Measurements from ENCODE around the gene OPALIN. TPM values are rescaled to one million over a fixed set of nuclear protein-coding genes. Genes with fewer than 3 reads are reported as not detected.

Gene OPALIN
- total and polyA plus RNA-seq, 2 donors (not counting 1 experiment from before 2014, with no cell fraction given): not detected

- WGBS (ENCODE audit: insufficient coverage): 88% methylated on average over 1 of the region's 4 CpGs
- Histone ChIP-seq H3K36me3 (replicated peaks in 1 of 2; ENCODE audit: control extremely low read depth in 1 of 2, control insufficient read depth in 1 of 2, extremely low read depth in 1 of 2, insufficient read depth in 2 of 2, low read length in 1 of 2) (no peaks in the 10 kb centered on the region), H3K9ac (ENCODE audit: low read length) (no peak overlapping the region), H3K4me1 (ENCODE audit: control insufficient read depth in 2 of 2, insufficient read depth in 2 of 2, low read length in 2 of 2) (peaks cover 4 to 10% of the 10 kb centered on the region in 2 donors), H3K4me2 (replicated peaks; ENCODE audit: low read depth, low read length, poor library complexity, severe bottlenecking) (no peak overlapping the region), H3K27me3 (replicated peaks in 1 of 4; ENCODE audit: control extremely low read depth in 1 of 4, control insufficient read depth in 3 of 4, insufficient read depth in 4 of 4, low read length in 3 of 4) (no peaks in the 10 kb centered on the region), H2AFZ (ENCODE audit: insufficient read depth, low read depth, low read length, poor library complexity, severe bottlenecking) (no peak overlapping the region), H3K27ac (ENCODE audit: low read length in 2 of 2) (no peak overlapping the region), H3K79me2 (ENCODE audit: control insufficient read depth, insufficient read depth, low read length) (no peaks in the 10 kb centered on the region), H3K4me3 (ENCODE audit: control extremely low read depth in 1 of 5, extremely low read depth in 1 of 5, insufficient read depth in 1 of 5, low read depth in 2 of 5, low read length in 4 of 5) (no peak overlapping the region), H4K20me1 (ENCODE audit: control insufficient read depth, insufficient read depth, low read length, poor library complexity, severe bottlenecking) (no peaks in the 10 kb centered on the region), H3K9me3 (ENCODE audit: control extremely low read depth in 1 of 3, control insufficient read depth in 2 of 3, insufficient read depth in 1 of 3, low read length in 2 of 3) (peaks cover 0 to 6% (median 5%) of the 10 kb centered on the region in 3 donors)
- POLR2A ChIA-PET: no interaction called here
- Mint-ChIP-seq H3K9me3 (ENCODE audit: insufficient read depth) (no peaks in the 10 kb centered on the region), H3K4me3 (no peak overlapping the region), H3K4me1 (peaks cover 10% of the 10 kb centered on the region), H3K27ac (no peak overlapping the region), H3K27me3 (no peaks in the 10 kb centered on the region)
- intact Hi-C loops (cut with micrococcal nuclease): no loop called here
- CTCF ChIA-PET: interaction anchor here (0.6 to 9.3 kb wide), 6 partner anchors 8 to 325 kb away, joined by 3 to 107 read pairs (median 7); no protein-coding TSS in a partner anchor
- no peak for ATAC-seq (ENCODE audit: low read depth)
- DNase-seq: no peak
- TF ChIP-seq CTCF (IDR thresholded peaks at IDR 0.05) (no peak), EZH2 (IDR thresholded peaks at IDR 0.05; ENCODE audit: borderline replicate concordance, insufficient read depth, low read depth, low read length, poor library complexity, severe bottlenecking) (no peak)
Measured at GRCh38 chr10:96342402-96342801, 16.4 kb downstream of the OPALIN start.

GRCh38 chr10:96341219-96342182, 17.3 kb downstream of the OPALIN start:
- WGBS (ENCODE audit: insufficient coverage): 93% methylated on average over 3 of the region's 5 CpGs
- POLR2A ChIA-PET: no interaction called here
- no peak for TF ChIP-seq CTCF (IDR thresholded peaks at IDR 0.05)
- no peak for TF ChIP-seq EZH2 (IDR thresholded peaks at IDR 0.05; ENCODE audit: borderline replicate concordance, insufficient read depth, low read depth, low read length, poor library complexity, severe bottlenecking)

More at GRCh38 chr10:96341219-96342182, 17.3 kb downstream of the OPALIN start:
- H3K9me3 Mint-ChIP-seq (ENCODE audit: insufficient read depth): no peaks in the 10 kb centered on the region
- no peaks in the 10 kb centered on the region for H4K20me1 ChIP-seq (ENCODE audit: control insufficient read depth, insufficient read depth, low read length, poor library complexity, severe bottlenecking)
- no peak overlapping the region for H3K27ac Mint-ChIP-seq
- H3K9me3 ChIP-seq (ENCODE audit: control extremely low read depth in 1 of 3, control insufficient read depth in 2 of 3, insufficient read depth in 1 of 3, low read length in 2 of 3): peaks cover 0 to 5% (median 0%) of the 10 kb centered on the region in 3 donors
- H3K79me2 ChIP-seq (ENCODE audit: control insufficient read depth, insufficient read depth, low read length): no peaks in the 10 kb centered on the region
- H3K9ac ChIP-seq (ENCODE audit: low read length): no peak overlapping the region
- intact Hi-C loops (cut with micrococcal nuclease): no loop called here
- H2AFZ ChIP-seq (ENCODE audit: insufficient read depth, low read depth, low read length, poor library complexity, severe bottlenecking): no peak overlapping the region
- H3K27ac ChIP-seq (ENCODE audit: low read length in 2 of 2): no peak overlapping the region
- no peaks in the 10 kb centered on the region for H3K27me3 Mint-ChIP-seq
- no peak overlapping the region for H3K4me2 ChIP-seq (replicated peaks; ENCODE audit: low read depth, low read length, poor library complexity, severe bottlenecking)
- H3K4me3 ChIP-seq (ENCODE audit: control extremely low read depth in 1 of 5, extremely low read depth in 1 of 5, insufficient read depth in 1 of 5, low read depth in 2 of 5, low read length in 4 of 5): no peak overlapping the region
- peaks cover 4 to 10% of the 10 kb centered on the region in 2 donors for H3K4me1 ChIP-seq (ENCODE audit: control insufficient read depth in 2 of 2, insufficient read depth in 2 of 2, low read length in 2 of 2)
- no peaks in the 10 kb centered on the region for H3K27me3 ChIP-seq (replicated peaks in 1 of 4; ENCODE audit: control extremely low read depth in 1 of 4, control insufficient read depth in 3 of 4, insufficient read depth in 4 of 4, low read length in 3 of 4)
- DNase-seq (no peak), ATAC-seq (ENCODE audit: low read depth) (no peak)
- peaks cover 10% of the 10 kb centered on the region for H3K4me1 Mint-ChIP-seq
- CTCF ChIA-PET: interaction anchor here (0.6 to 9.3 kb wide), 9 partner anchors 15 to 324 kb away, joined by 3 to 107 read pairs (median 4); no protein-coding TSS in a partner anchor
- H3K36me3 ChIP-seq (replicated peaks in 1 of 2; ENCODE audit: control extremely low read depth in 1 of 2, control insufficient read depth in 1 of 2, extremely low read depth in 1 of 2, insufficient read depth in 2 of 2, low read length in 1 of 2): no peaks in the 10 kb centered on the region
- no peak overlapping the region for H3K4me3 Mint-ChIP-seq
